ENCODE results near the gene ANXA3.
"Not testable (repeated sequence)": the region's sequence is repeated elsewhere in the genome, so short reads cannot be mapped to it uniquely, and the experiment has no call there.

ANXA3 gene

DNA sequence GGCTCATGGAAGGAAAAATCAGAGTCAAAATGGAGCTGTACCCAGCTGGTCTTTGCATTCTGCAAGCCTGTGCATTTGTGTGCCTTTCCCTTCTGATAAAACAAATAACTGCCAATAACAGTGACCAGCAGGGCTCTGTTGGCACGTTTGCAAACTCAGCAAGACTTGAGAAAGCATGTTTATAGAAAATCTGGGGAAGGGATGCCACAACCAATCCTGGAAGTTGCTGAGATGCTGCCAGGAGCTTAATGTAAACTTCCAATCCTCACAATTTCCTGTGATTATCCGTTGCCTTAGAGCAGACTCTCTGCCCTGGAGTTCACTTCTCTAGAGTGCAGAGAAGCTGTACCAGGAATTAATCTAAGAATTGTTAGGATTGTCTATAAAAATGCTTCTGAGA is 6.9 kb upstream of the ANXA3 start:
- DNase-seq: no peak

- DNase-seq: no peak
These were observed 6.0 kb upstream of the ANXA3 start for GRCh38 chr4:78545275-78546246.

DNA sequence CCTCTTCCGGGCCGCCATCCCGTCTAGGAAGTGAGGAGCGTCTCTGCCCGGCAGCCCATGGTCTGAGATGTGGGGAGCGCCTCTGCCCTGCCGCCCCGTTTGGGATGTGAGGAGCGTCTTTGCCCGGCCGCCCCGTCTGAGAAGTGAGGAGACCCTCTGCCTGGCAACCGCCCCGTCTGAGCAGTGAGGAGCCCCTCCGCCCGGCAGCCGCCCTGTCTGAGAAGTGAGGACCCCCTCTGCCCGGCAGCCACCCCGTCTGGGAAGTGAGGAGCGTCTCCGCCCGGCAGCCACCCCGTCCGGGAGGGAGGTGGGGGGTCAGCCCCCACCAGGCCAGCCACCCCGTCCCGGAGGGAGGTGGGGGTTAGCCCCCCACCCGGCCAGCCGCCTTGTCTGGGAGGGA is 3.7 kb upstream of the ANXA3 start:
- DNase-seq: not testable (repeated sequence)

DNA sequence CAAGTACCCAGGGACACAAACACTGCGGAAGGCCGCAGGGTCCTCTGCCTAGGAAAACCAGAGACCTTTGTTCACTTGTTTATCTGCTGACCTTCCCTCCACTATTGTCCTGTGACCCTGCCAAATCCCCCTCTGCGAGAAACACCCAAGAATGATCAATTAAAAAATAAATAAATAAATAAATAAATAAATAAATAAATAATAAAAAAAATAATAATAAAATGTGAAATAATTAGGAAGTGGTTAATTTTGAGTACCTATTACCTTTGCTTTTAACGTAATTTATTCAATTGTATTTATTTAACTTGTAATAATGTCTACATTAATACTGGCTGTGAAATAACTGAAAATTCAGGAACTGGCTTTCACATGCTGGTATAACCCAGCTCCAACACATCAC is 2.7 kb upstream of the ANXA3 start:
- DNase-seq: not testable (repeated sequence)

GRCh38 chr4:78552389-78553042 is 946 bp downstream of the ANXA3 start:
- peak; percentile 0 for DNase-seq

GRCh38 chr4:78553043-78553396 is 1.4 kb downstream of the ANXA3 start:
- no peak for DNase-seq

GRCh38 chr4:78553529-78554060 is 2.0 kb downstream of the ANXA3 start:
- no peak for DNase-seq

- no peak for DNase-seq
These were observed 5.1 kb downstream of the ANXA3 start for GRCh38 chr4:78556665-78557064.

DNA sequence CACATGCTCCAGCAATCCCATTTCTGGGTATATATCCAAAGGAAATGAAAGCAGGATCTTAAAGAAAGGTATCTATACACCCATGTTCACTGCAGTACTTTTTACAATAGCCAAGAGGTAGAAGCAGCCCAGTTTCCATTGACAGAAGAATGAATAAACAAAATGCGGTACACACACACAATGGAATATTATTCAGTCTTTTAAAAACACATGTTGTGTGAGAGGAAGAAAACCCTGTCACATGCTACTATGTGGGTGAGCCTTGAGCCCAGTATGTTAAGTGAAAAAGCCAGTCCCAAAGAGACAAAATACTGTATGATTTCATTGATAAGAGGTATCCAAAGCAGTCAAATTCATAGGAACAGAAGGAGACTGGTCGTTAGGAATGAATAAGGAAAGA is 6.3 kb downstream of the ANXA3 start:
- no peak for DNase-seq

GRCh38 chr4:78558410-78558809 is 6.8 kb downstream of the ANXA3 start:
- DNase-seq: no peak

DNA sequence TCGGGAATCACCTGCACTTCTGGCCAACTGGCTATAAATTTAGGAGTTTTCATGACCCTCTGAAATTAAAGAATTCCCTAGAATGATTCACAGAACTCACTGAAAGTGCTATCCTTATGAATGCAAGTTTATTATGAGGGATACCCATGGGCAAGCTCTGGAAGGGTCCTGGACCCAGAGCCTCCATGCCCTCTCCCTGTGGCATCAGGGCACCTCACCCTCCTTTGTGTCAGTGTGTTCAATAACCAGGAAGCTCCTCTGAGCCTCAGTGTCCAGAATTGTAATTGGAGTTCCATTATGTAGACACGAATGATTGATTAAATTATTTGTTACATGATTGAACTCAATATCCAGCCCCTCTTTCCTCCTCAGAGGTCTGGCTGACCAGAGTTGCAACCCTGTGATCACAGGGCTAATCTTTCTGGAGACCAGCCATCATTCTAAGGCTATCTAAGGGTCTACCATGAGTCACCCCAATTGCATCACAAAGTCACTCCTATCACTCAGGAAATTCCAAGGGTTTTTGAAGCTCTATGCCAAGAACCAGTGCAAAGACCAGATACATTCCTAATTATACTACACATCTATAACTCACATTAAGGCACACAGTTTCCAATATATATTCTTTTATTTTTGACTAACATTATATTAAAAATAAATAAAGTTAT is 8.9 kb downstream of the ANXA3 start:
- no peak for DNase-seq

DNA sequence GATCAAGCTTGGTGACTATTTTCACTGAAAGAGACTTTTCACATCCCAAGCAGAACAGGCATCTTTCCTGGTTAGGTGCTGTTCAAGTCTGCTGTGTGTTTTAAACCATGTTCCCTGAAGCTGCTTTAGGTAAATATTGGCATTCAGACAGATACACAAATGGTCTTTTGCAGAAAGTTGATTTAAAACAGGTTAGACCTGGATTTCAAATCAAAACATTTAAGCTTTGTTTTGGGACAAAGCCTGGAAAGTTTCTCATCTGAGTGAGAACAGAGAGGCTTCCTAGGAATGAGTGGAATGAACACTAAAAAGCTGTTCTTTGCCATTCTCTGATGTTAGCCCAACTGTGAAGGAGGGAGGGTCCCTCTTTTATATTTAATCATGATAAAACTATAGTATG is 10.1 kb downstream of the ANXA3 start:
- DNase-seq: no peak

DNA sequence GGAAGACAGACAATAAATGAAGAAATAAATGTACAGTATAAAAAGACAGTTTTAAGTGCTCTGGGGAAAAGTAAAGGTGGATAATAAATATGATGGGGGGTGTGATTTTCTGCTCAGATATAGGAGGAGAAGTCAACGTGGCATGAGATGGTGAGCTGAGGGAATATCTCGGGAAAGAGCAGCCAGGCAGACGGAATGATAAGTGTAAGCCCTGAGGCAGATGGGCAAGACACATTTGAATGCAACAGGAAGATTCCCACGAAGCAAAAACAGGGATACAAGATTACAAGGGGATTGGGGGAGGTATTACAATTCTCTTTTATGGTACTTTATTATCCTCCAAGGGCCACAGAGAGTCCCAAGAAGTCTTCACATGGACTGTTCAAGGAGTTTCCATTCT is 11.1 kb downstream of the ANXA3 start:
- no peak for DNase-seq

GRCh38 chr4:78565971-78566372 is 14.4 kb downstream of the ANXA3 start:
- no peak for DNase-seq

DNA sequence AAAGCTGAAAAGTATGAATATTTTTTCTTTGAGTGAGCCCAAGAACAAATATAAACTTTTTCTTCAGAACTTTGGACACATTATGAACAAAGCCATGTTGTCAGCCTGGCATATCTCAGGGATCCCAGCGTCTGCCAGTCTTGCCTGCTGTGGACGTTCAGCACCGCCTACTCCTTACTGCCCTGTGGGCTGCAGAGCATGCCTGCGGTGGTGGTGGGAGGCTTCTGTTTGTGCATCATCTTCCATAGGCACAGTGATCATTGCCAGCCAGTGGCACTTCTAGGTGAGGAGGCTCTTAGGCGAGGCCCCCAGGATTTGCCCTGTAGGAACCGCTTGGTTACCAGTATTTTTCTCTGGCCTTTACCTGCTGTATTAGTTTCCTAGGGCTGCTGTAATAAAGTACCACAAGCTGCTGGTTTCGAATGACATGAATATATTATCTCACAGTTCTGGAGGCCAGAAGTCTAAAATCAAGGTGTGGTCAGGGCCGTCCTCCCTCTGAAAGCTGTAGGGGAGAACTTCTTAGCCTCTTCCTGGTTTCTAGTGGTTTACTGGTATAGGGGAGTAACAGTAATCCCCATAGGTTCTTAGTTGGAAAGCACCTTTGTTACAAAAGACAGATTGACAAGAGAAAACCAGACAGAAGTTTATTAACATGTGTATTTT is 15.4 kb downstream of the ANXA3 start:
- DNase-seq: no peak

DNA sequence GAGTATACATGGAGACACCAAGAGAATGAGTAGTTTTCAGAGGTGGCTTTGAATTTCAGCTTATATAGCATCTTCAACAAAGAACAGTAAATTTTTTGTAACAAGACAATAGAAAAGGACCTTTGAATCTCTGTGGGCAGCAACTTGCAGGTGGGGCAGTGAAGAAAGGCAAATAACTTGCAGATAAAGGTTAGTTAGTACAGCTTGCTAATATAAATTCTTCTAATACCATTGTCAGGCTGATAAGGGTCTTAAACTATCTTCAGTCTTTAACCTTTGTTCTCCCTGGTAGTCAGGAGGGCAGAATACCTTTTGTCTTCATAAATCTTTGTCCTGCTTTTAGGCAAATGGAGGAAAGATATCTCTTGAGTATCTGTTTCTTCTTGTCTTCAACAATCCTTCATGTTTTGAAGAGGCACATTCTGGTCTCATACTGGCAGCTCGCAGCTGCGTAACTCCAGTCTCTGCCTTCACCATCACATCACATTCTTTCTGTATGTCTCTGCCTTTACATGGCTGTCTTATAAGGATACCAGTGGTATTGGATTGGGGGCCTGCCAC is 16.0 kb downstream of the ANXA3 start:
- DNase-seq: no peak

DNA sequence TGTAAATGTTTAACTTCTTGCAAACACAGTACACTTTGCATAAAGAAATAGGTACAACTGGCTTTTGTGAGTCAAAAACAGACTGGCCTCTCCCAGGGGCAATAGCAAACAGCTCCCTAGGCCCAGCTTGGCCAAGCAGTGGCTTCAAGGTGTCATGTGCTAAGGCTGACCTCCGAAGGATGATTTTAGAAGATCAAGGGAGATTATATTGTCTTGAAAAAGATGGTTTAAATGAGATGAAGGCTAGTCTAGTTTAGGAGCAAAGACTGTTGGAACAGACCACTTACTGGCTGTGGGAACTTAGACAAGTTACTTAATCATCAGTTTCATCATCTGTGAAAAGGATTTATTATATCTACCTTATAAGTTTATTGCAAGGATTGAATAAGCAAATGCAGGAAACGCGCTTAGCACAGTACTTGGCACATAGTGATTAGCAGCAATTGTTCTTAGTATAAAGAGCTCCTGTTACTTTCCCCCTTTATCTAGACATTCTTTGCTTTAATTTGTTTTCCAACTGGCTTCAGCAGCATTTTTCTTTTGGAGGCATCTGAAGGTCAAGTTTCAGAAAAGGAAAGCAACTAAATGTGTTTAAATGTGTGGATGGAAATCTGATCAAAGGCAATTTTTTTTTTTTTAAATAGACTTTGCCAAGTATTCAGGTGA is 17.2 kb downstream of the ANXA3 start:
- no peak for DNase-seq

DNA sequence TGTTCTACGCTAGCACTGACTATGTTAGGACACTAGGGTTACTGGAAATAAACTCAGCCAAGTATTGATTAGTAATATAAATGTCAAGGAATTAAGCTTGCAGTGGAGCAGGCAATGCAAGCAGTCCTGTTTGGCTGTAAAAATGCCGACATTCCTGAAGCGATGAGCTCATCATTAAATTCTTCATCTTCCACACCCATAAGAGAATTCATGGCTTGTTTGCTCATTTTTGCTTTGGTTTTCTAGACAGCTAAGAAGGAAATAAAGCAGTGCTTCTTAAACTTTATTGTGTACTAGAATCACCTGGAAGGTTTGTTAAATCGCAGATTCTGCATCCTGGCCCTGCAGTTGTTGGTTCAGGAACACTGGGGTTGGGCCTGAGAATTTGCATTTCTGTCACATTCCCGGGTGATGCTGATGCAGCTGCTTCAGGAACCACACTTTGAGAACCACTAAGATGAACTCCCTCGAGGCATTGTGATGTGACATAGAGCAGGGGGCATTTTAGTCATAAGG is 17.8 kb downstream of the ANXA3 start:
- no peak for DNase-seq

DNA sequence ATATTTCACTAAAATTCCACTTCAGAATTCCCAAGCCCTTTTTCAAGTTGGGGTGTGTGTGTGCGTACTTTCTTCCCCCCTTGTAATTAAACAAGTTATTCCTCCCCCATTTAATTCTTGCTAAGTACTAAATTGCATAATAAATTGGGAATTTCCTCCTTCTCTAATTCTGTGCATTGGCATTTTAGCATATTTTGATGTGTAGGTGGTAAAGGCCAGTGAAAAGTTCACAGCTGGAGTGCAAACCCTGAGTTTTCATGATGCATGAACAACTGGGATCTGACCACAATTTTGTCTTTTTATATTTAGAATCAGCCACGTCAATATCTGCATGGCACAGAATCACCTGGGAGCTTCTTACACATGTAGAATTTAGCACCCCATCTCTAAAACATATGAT is 18.5 kb downstream of the ANXA3 start:
- no peak for DNase-seq

- no peak for DNase-seq
These were observed 20.2 kb downstream of the ANXA3 start for GRCh38 chr4:78571804-78572203.

DNA sequence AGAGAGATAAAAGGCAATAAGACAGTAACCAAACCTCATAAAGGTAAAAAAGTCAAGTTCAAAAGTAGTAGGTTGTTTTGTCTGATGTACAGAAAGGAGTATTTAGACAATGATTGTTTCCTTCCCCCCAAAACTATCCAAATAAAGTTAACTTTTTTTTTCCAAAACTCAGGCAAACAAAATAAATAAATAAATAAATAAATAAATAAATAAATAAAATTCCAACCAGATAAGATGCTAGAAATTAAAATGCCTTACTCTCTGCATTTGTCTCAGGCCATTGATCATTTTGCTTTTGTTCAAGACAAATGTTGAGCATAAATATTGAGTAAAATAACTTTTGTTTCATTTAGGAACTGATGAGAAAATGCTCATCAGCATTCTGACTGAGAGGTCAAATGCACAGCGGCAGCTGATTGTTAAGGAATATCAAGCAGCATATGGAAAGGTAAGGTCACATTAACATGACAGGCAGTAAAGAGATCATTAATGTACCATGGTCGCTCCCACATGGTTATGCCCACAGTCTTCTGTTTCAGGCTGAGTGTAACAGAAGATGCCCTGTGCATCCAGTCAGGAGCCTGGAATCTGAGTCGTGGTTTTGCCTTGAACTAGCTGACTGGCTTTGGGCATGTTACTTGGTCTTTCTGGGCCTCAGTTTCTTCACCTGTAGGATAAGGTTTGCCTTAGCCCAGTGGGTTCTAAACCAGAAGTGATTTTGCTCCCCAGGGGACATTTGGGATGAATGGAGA is 27.3 kb downstream of the ANXA3 start:
- no peak for DNase-seq
